Stromal cell of bone marrow (primary cell): Measurements from ENCODE around the gene NSUN4.
"Not testable (repeated sequence)": the region's sequence is repeated elsewhere in the genome, so short reads cannot be mapped to it uniquely, and the experiment has no call there.

Source experiments
- DNase-seq: peaks from one replicate; pipeline ENCODE4 v3.0.0-alpha.2; 2012; ENCODE audit warnings: low read depth

Gene NSUN4

GRCh38 chr1:46340404-46341221 is at the start of gene NSUN4:
TSS of gene NSUN4 (plus strand) at chr1:46340807. CDS start at chr1:46340827, 20 bp downstream.
- DNase-seq: peak; percentile 95

- no peak for DNase-seq
Measured at GRCh38 chr1:46295306-46295705, 45.3 kb upstream of the NSUN4 start.

GRCh38 chr1:46298387-46298786 is 42.2 kb upstream of the NSUN4 start:
- DNase-seq: no peak

GRCh38 chr1:46300673-46301405 is 39.8 kb upstream of the NSUN4 start:
- DNase-seq: no peak

GRCh38 chr1:46301406-46301807 is 39.2 kb upstream of the NSUN4 start:
- no peak for DNase-seq

- no peak for DNase-seq
Measured at GRCh38 chr1:46301808-46302640, 38.6 kb upstream of the NSUN4 start.

GRCh38 chr1:46302641-46303037 is 38.0 kb upstream of the NSUN4 start:
- no peak for DNase-seq

GRCh38 chr1:46303038-46303871 is 37.4 kb upstream of the NSUN4 start, which contains the start of the genes LRRC41 and UQCRH:
TSS of gene LRRC41 (minus strand) at chr1:46303616. CDS start at chr1:46303322, 294 bp downstream.
TSS of gene UQCRH (plus strand) at chr1:46303698. CDS start at chr1:46303767, 69 bp downstream.
- DNase-seq: peak; percentile 95

GRCh38 chr1:46303872-46304326 is 36.7 kb upstream of the NSUN4 start:
- DNase-seq: no peak

- DNase-seq: no peak
Measured at GRCh38 chr1:46306159-46306530, 34.5 kb upstream of the NSUN4 start.

GRCh38 chr1:46309401-46310159 is 31.0 kb upstream of the NSUN4 start:
- DNase-seq: no peak

GRCh38 chr1:46310321-46310720 is 30.3 kb upstream of the NSUN4 start:
- DNase-seq: no peak

GRCh38 chr1:46315669-46316403 is 24.8 kb upstream of the NSUN4 start:
- DNase-seq: no peak

- DNase-seq: no peak
Measured at GRCh38 chr1:46317323-46317722, 23.3 kb upstream of the NSUN4 start.

GRCh38 chr1:46319301-46319700 is 21.3 kb upstream of the NSUN4 start:
- DNase-seq: not testable (repeated sequence)

GRCh38 chr1:46319960-46320914 is 20.4 kb upstream of the NSUN4 start:
- not testable (repeated sequence) for DNase-seq

- not testable (repeated sequence) for DNase-seq
Measured at GRCh38 chr1:46322191-46322590, 18.4 kb upstream of the NSUN4 start.

- not testable (repeated sequence) for DNase-seq
Measured at GRCh38 chr1:46325285-46326076, 15.1 kb upstream of the NSUN4 start.
